ENCODE results near the gene SLC25A34.

DNA sequence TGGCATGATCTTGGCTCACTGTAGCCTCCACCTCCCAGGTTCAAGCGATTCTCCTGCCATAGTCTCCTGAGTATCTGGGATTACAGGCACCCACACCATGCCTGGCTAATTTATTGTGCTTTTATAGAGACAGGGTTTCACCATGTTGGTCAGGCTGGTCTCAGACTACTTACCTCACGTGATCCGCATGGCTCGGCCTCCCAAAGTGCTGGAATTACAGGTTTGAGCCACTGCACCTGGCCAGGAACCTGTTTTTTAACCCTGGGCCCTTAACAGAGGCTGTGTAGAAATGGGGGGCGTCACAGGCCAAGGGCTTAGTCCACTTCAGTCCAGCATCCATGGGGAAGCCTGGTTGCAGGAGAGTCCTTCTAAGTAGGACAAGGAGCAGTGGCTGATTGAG lies 31.9 kb downstream of the SLC25A34 start:
- TF ChIP-seq, protein P1, sequence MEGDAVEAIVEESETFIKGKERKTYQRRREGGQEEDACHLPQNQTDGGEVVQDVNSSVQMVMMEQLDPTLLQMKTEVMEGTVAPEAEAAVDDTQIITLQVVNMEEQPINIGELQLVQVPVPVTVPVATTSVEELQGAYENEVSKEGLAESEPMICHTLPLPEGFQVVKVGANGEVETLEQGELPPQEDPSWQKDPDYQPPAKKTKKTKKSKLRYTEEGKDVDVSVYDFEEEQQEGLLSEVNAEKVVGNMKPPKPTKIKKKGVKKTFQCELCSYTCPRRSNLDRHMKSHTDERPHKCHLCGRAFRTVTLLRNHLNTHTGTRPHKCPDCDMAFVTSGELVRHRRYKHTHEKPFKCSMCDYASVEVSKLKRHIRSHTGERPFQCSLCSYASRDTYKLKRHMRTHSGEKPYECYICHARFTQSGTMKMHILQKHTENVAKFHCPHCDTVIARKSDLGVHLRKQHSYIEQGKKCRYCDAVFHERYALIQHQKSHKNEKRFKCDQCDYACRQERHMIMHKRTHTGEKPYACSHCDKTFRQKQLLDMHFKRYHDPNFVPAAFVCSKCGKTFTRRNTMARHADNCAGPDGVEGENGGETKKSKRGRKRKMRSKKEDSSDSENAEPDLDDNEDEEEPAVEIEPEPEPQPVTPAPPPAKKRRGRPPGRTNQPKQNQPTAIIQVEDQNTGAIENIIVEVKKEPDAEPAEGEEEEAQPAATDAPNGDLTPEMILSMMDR (IDR thresholded peaks at IDR 0.05), result no peak
- TF ChIP-seq POLR2A (IDR thresholded peaks at IDR 0.05), result no peak

Measured in thyroid gland (tissue), 4 donors.